Upper lobe of left lung (tissue), 4 donors: ENCODE measurements around the gene LRP1B.

Experiments
- EP300 ChIP-seq, 4 donors: sonication (generic); formaldehyde crosslinking; IDR thresholded peaks; one replicate each; pipeline ENCODE4 v1.5.1; 2017; ENCODE audit warnings: antibody characterized with exemption in 4 of 4, control low read depth in 2 of 4
- POLR2A ChIP-seq, 4 donors: fragments of 450-650 bp; IDR thresholded peaks; one replicate each; pipeline ENCODE4 v1.5.1; 2016 to 2017; ENCODE audit warnings: antibody characterized with exemption in 4 of 4, mild to moderate bottlenecking in 2 of 4
- POLR2AphosphoS5 ChIP-seq, 2 donors: sonication (generic); formaldehyde crosslinking; IDR thresholded peaks; one replicate each; pipeline ENCODE4 v1.5.1; 2017; ENCODE audit warnings: antibody characterized with exemption in 2 of 2
- TF ChIP-seq, protein P1 (sequence below), 6 experiments: fragments of 450-650 bp in 4 of 6; fragments of 200-600 bp in 2 of 6; sonication (generic) in 2 of 6; IDR thresholded peaks; one replicate each; pipeline ENCODE4 v1.5.1; 2016 to 2019; ENCODE audit warnings: antibody characterized with exemption in 6 of 6

DNA sequence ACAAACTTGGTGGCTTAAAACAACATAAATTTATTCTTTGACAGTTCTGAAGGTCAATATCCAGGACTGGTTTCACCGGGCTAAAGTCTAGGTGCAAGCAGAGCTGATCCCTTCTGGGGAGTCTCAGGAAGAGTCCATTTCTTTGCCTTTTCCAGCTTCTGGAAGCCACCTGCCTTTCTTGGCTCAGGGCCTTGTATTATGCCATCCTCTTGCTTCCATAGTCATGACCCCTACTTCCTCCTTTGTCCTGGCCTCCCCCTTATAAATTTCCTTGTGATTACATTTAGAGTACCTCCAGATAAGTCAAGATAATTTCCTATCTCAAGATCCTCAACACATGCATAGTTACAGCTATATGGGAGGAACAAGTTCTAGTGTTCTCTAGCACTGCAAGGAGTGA, 1089.5 kb downstream of the LRP1B start:
- TF ChIP-seq, protein P1, sequence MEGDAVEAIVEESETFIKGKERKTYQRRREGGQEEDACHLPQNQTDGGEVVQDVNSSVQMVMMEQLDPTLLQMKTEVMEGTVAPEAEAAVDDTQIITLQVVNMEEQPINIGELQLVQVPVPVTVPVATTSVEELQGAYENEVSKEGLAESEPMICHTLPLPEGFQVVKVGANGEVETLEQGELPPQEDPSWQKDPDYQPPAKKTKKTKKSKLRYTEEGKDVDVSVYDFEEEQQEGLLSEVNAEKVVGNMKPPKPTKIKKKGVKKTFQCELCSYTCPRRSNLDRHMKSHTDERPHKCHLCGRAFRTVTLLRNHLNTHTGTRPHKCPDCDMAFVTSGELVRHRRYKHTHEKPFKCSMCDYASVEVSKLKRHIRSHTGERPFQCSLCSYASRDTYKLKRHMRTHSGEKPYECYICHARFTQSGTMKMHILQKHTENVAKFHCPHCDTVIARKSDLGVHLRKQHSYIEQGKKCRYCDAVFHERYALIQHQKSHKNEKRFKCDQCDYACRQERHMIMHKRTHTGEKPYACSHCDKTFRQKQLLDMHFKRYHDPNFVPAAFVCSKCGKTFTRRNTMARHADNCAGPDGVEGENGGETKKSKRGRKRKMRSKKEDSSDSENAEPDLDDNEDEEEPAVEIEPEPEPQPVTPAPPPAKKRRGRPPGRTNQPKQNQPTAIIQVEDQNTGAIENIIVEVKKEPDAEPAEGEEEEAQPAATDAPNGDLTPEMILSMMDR (IDR thresholded peaks at IDR 0.05) = no peak
- TF ChIP-seq EP300 (IDR thresholded peaks at IDR 0.05) (no peak), POLR2A (IDR thresholded peaks at IDR 0.05) (no peak), POLR2AphosphoS5 (IDR thresholded peaks at IDR 0.05) (no peak)
